SHP77 treated with DMSO at 0.1 percent for 48 hours (cell line): Measurements from ENCODE around the gene FOXO6.

Experiments used
- DNase-seq: peaks from one replicate; lab custom pipeline; 2025; lab: John Stamatoyannopoulos, UW

The FOXO6 gene

DNA sequence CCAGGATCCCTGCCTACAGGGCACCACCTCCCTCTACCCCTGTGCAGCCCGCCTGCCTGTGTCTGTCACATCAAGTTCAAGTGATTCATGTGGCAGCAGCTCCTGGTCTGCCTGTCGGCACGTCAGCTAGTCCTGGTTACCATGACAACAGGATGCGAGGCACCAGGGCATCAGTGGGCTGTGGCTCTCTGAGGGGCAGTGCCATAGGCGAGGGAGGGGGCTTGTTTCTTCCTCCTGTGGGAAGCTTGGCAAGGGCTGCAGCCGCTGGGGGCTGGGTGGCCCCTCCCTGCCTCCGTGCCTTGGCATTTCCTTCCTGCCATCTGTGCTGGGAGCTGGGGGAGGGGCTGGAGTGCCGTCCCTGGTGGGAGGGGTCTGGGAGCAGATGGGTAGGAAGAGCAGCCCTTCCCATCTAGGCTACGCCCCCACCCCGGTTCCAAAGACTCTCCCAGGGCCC, 43.1 kb downstream of the FOXO6 start:
- DNase-seq = no peak

DNA sequence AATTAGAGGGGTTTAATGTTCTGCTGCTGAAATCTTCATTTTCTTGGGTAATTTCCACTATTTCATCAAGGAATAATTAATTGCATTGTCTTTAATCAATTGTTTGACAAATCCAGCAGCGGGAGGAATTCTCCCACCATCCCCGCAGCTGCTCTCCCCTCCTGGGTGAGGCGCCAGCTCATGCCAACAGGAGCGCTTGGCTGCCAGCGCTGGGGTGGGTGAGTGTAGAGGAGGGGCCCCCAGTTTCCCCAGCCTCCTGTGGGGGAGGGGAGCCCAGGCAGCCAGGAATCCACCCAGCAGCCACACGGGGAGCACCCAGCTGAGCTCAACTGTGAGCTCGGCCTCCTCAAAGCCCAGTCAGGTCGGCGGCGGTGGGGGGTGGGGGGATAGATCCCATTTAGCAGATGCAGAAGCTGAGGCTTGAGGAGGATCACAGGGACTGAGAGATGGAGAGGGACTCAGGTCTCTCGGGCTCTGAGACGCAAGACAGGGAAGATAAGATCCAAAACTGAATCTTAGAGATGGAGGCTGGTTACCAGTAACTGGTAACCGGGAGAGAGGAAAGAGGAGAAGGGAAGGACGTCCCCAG, 46.5 kb downstream of the FOXO6 start:
- no peak for DNase-seq

GRCh38 chr1:41408691-41409090, 47.5 kb downstream of the FOXO6 start:
- no peak for DNase-seq

GRCh38 chr1:41409825-41410224, 48.6 kb downstream of the FOXO6 start:
- no peak for DNase-seq

DNA sequence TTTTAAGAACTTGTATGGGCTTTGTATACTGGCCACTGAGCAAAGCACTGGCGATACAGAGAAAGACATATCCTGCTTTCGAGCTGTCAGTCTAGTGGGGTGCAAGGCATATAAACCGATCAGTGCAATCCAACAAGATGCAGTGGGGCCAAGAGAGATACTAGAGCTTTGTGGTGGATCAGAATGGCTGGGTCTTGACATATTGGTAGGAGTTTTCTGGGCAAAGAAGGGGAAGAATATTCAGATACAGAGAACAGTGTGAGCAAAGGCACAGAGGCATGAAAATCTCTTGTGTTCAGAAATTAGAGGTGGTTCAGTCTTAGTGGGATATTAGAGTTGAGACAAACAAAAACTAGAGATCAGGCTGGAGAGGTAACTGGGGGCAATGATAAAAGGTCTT, 49.2 kb downstream of the FOXO6 start:
- DNase-seq = no peak

DNA sequence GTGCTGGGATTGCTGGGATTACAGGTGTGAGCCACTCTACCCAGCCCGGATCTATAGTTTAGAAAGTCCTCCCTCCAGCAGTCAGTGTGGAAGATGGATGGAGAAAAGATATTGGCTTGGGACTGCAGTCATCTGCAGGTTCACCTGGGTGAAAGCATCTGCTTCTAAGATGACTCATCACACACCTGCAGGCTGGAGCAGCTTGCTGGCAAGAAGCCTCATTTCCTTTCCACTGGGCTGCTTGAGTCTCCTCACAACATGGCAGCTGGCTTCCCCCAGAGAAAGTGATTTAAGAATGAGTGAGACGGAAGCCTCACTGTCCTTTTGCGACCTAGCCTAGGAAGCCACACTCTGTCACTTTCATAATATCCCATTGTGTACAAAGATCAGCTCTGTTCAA, 50.0 kb downstream of the FOXO6 start:
- DNase-seq = no peak

DNA sequence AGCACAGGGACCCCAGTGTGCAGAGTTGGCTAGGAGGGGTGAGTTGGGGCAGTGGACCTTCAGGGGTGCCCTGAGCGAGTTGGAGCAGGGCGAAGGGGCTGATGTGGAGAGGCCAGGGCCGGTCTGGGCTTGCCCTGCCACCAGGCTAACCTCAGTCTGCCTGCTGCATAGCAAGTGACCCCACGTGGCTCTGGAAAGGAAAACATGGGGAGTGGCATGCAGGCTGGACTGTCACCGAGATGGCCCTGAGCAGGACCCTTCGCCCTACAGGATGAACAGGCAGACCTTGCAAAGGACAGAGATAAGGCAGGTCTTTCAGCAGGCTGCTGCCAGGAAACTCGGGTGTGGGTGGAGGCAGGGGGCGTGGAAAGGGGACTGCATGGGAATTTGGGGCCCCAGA, 51.5 kb downstream of the FOXO6 start:
- no peak for DNase-seq

GRCh38 chr1:41413748-41414281, 52.6 kb downstream of the FOXO6 start:
- no peak for DNase-seq

- DNase-seq = no peak
Measured at GRCh38 chr1:41414296-41414695, 53.1 kb downstream of the FOXO6 start.

GRCh38 chr1:41414716-41415306, 53.6 kb downstream of the FOXO6 start:
- peak; percentile 20 for DNase-seq

DNA sequence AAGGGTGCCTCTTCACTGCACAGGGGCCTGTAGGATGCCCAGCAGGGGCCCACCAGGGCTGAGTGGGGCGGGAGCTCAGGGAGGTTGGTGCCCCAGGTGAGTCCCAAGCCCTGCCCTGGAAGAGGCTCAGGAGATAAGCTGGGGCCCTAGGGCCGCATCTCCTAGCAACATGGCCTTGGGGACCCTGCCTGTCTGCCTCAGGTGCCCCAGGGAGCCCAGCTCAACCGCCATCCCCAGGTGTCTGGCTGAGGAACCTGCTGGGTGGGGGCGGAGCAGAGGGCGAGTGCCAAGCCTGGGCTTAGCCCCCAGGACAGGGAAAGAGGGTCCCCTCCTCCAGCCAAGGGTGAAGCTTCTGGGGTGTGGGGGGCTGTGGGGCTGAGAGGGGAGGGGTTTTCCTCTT, 54.8 kb downstream of the FOXO6 start:
- no peak for DNase-seq

GRCh38 chr1:41416552-41417334, 55.5 kb downstream of the FOXO6 start:
- DNase-seq = peak; percentile 36

DNA sequence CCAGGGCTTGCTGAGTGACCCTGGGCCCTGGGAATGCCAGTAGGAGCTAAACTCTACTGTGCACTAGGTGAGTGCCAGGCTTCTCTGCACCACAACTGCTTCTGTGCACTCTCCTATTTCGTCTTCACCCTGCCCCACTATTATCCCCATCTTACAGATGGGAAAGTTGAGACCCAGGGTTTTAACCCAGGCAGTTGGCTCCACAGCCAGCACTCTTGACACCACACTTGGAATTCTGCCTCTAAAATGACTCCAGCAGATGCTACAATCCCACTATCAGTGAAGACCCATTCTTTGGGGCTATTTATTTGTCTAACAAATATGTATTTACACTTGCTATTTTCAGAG, 56.1 kb downstream of the FOXO6 start:
- DNase-seq = no peak

- DNase-seq = no peak
Measured at GRCh38 chr1:41417746-41418145, 56.5 kb downstream of the FOXO6 start.

DNA sequence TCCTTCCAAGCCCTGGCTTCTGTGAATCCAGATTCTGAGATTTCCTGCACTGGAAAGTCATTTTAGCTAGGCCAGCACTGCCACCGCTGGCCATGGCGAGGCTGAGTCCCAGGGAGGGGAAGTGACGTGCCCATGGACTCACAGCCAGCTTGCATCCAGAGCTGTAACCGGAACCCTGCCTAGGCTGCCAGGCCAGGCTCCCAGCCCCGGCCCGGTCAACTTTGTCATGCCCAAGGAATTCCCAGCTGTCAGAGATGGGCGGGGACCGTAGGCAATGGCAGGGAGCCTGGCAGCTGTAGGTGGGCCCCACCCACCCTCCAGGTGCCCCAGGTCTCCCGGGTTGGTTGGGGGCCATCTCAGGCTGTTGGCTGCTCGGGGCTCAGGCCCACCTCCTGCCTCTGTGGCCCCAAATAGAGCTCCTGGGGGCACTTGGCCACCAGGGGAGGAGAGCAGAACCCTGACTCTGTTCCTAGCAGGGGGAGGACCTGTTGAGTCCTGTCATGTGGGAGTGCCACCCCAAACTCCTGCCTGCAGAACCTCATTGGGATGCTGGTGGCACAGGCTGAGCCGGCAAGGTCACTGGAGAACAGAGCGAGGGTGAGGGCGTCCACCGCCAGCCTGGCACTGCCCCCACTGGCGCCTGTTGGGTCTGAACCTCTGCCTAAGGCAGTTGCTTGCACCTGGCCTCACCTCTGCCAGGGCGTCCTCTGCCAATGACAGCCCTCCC, 57.8 kb downstream of the FOXO6 start:
- peak; percentile 27 for DNase-seq

DNA sequence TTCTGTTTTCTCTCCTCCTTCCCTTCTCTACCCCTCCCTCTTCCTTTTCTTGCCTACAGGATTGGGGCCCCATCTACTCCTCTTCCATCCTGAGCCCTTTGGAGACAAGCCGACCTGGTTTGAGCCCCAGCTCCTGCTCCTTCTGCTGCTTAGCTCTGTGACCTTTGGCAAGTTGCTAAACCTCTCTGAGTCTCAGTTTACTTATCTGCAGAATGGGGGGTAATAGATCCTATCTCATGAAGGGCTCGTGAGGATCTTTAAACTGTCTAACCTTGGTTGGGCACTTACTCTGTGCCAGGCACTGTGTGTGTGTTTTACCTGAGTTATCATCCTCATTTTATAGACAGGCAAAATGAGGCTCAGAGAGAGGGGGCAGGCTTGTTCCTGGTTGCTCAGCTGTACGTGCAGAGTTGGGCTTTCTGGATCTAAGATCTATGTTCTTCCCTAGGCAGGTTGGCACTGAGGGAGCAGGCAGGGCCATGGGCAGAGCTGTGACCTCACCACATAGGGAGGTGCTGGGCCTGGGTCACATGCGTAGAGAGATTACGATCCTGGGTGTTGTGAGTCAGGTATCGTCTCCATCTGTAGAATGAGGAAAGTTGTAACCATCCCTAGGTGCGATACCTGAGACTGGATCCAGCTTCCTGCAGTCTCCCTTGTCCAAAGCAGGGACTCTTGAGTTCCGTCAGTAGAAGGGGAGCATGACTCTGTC, 58.5 kb downstream of the FOXO6 start:
- DNase-seq = no peak

- no peak for DNase-seq
Measured at GRCh38 chr1:41420351-41420750, 59.1 kb downstream of the FOXO6 start.

DNA sequence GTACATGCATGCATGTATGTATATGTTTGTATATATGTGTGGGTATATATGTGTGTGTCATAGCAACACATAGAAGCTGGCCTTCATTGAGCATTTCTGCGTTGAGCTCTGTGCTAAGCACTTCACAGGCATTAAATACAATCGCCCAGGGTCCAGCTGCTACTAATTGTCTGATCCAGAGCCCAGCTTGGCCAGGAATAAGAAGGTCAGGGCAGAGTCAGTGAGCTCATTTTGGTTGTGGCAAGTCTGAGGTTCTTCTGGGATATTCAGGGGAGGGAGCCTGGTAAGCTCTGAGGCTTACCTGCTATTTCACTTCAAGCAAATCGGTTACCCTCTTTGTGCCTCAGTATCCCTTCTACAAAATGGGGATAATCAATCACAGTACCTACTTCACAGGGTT, 59.6 kb downstream of the FOXO6 start:
- no peak for DNase-seq

GRCh38 chr1:41422306-41422705, 61.1 kb downstream of the FOXO6 start:
- DNase-seq = no peak

DNA sequence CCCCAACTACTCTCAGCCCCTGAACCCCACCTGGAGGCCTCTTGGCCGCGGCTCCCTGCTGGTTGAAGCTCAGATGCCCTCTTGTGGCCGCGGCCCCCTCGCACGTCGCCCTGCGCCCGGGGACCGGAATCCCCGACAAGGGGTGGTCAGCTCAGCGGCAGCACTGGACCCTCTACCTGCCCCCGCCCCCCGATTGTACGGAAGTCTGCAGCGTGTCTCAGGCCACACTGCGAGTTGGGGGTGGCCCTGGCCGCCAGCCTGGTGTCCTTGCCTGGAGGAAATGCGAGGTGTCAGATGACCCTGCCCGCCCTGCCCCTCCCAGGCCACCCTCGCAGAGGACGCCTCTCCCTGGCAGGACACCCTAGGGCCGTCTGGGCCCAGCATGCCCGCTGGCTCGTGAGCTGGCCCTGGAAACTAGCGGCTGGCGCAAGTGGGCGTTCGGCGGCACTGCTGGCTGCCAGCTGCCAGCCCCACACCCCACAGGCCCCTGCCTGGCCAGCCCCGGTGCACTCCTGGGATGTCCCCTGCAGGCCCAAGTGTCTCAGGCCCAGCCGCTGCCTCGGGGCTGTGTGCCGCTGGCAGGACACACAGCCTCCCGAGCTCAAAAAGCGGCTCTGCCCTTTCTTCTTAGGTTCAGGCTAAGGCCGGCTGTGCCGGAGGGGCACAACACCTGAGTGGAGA, 62.4 kb downstream of the FOXO6 start:
- no peak for DNase-seq

DNA sequence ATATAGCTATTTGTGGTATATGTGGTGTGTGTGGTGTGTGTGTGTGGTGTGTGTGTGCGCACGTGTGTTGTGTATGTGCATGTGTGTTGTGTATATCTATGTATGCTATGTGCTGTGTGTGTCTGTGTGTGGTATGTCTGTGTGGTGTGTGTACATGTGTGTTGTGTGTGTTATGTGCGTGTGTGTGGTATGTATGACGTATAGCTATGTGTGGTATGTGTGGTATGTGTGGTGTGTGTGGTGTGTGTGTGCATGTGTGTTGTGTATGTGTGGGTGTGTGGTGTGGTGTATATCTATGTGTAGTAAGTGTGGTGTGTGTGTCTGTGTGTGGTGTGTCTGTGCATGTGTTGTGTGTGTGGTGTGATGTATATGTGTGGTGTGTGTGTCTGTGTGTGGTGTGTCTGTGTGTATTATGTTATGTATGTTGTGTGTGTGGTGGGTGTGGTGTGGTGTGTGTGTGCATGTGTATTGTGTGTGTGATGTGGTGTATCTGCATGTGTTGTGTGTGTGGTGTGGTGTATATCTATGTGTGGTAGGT, 63.4 kb downstream of the FOXO6 start:
- no peak for DNase-seq
